Measurements from ENCODE around the gene GRM8.

GRM8 gene

GRCh38 chr7:127039541-127039940 is 213.2 kb downstream of the GRM8 start:
- TF ChIP-seq CTCF (conservative IDR thresholded peaks at IDR 0.05; ENCODE audit: control insufficient read depth, insufficient read depth, low read depth, low read length), result no peak
- H3K4me3 ChIP-seq (ENCODE audit: control insufficient read depth, low read depth, low read length), result no peak overlapping the region
- no peak for DNase-seq (ENCODE audit: low read depth)

- TF ChIP-seq CTCF (conservative IDR thresholded peaks at IDR 0.05; ENCODE audit: control insufficient read depth, insufficient read depth, low read depth, low read length), result no peak
- H3K4me3 ChIP-seq (ENCODE audit: control insufficient read depth, low read depth, low read length), result no peak overlapping the region
- DNase-seq (ENCODE audit: low read depth), result no peak
Observed at GRCh38 chr7:127035203-127035849, 217.4 kb downstream of the GRM8 start.

GRCh38 chr7:127034186-127034806 is 218.4 kb downstream of the GRM8 start:
- no peak for DNase-seq (ENCODE audit: low read depth)
- H3K4me3 ChIP-seq (ENCODE audit: control insufficient read depth, low read depth, low read length), result no peak overlapping the region
- no peak for TF ChIP-seq CTCF (conservative IDR thresholded peaks at IDR 0.05; ENCODE audit: control insufficient read depth, insufficient read depth, low read depth, low read length)

- no peak overlapping the region for H3K4me3 ChIP-seq (ENCODE audit: control insufficient read depth, low read depth, low read length)
- no peak for TF ChIP-seq CTCF (conservative IDR thresholded peaks at IDR 0.05; ENCODE audit: control insufficient read depth, insufficient read depth, low read depth, low read length)
- no peak for DNase-seq (ENCODE audit: low read depth)
Observed at GRCh38 chr7:127029823-127030222, 222.9 kb downstream of the GRM8 start.

- DNase-seq (ENCODE audit: low read depth), result no peak
- H3K4me3 ChIP-seq (ENCODE audit: control insufficient read depth, low read depth, low read length), result no peak overlapping the region
- TF ChIP-seq CTCF (conservative IDR thresholded peaks at IDR 0.05; ENCODE audit: control insufficient read depth, insufficient read depth, low read depth, low read length), result no peak
Observed at GRCh38 chr7:127021857-127022256, 230.9 kb downstream of the GRM8 start.

GRCh38 chr7:127021019-127021738 is 231.6 kb downstream of the GRM8 start:
- no peak for DNase-seq (ENCODE audit: low read depth)
- no peak overlapping the region for H3K4me3 ChIP-seq (ENCODE audit: control insufficient read depth, low read depth, low read length)
- TF ChIP-seq CTCF (conservative IDR thresholded peaks at IDR 0.05; ENCODE audit: control insufficient read depth, insufficient read depth, low read depth, low read length), result no peak
